ENCODE results near the gene RFX4. TPM values are rescaled to one million over a fixed set of nuclear protein-coding genes. Genes with fewer than 3 reads are reported as not detected.

Gene RFX4
- polyA plus RNA-seq, 6 donors from 2014 or later: not detected

GRCh38 chr12:106584104-106585064, 1.6 kb downstream of the RFX4 start:
- Mint-ChIP-seq H3K27me3 (peaks cover 56 to 91% (median 82%) of the 10 kb centered on the region in 3 donors), H3K36me3 (peaks cover 0 to 4% of the 10 kb centered on the region in 2 donors), H3K4me3 (peak overlapping the region in 4 of 8 donors; percentile 3 to 66 (median 58)), H3K9me3 (peaks cover 0 to 2% (median 0%) of the 10 kb centered on the region in 7 donors), H3K4me1 (peaks cover 12 to 23% (median 20%) of the 10 kb centered on the region in 3 donors), H3K27ac (no peak overlapping the region)
- DNase-seq (no peak), ATAC-seq (ENCODE audit: low read depth in 2 of 2) (no peak)

- ATAC-seq (ENCODE audit: low read depth in 2 of 2): no peak
These were observed 2.3 kb downstream of the RFX4 start for GRCh38 chr12:106585105-106585520.

GRCh38 chr12:106585521-106586277, 2.9 kb downstream of the RFX4 start:
- Mint-ChIP-seq H3K4me1 (peaks cover 12 to 20% (median 19%) of the 10 kb centered on the region in 3 donors), H3K36me3 (no peaks in the 10 kb centered on the region), H3K27me3 (peaks cover 57 to 90% (median 82%) of the 10 kb centered on the region in 3 donors), H3K9me3 (peaks cover 0 to 2% (median 0%) of the 10 kb centered on the region in 7 donors), H3K4me3 (peak overlapping the region in 2 of 8 donors; percentile 35 to 37), H3K27ac (no peak overlapping the region)
- DNase-seq (no peak), ATAC-seq (ENCODE audit: low read depth in 2 of 2) (no peak)

More at GRCh38 chr12:106585105-106585520, 2.3 kb downstream of the RFX4 start:
- H3K4me3 Mint-ChIP-seq: peak overlapping the region in 2 of 8 donors; percentile 47 to 66
- peaks cover 0 to 1% of the 10 kb centered on the region in 2 donors for H3K36me3 Mint-ChIP-seq
- H3K27ac Mint-ChIP-seq: peak overlapping the region in 1 of 6 donors; percentile 59
- peaks cover 12 to 20% (median 20%) of the 10 kb centered on the region in 3 donors for H3K4me1 Mint-ChIP-seq
- H3K27me3 Mint-ChIP-seq: peaks cover 55 to 91% (median 82%) of the 10 kb centered on the region in 3 donors
- H3K9me3 Mint-ChIP-seq: peaks cover 0 to 2% (median 0%) of the 10 kb centered on the region in 7 donors
- DNase-seq: no peak

- H3K4me1 Mint-ChIP-seq: peaks cover 12 to 20% (median 19%) of the 10 kb centered on the region in 3 donors
- no peaks in the 10 kb centered on the region for H3K36me3 Mint-ChIP-seq
- H3K27ac Mint-ChIP-seq: no peak overlapping the region
- H3K27me3 Mint-ChIP-seq: peaks cover 54 to 90% (median 78%) of the 10 kb centered on the region in 3 donors
- DNase-seq: no peak
- no peak overlapping the region for H3K4me3 Mint-ChIP-seq
- no peak for ATAC-seq (ENCODE audit: low read depth in 2 of 2)
- H3K9me3 Mint-ChIP-seq: peaks cover 0 to 2% (median 0%) of the 10 kb centered on the region in 7 donors
These were observed 3.5 kb downstream of the RFX4 start for GRCh38 chr12:106586278-106586802.

- H3K9me3 Mint-ChIP-seq: peaks cover 0 to 2% (median 0%) of the 10 kb centered on the region in 7 donors
- H3K27ac Mint-ChIP-seq: no peak overlapping the region
- peaks cover 9 to 17% (median 16%) of the 10 kb centered on the region in 3 donors for H3K4me1 Mint-ChIP-seq
- H3K27me3 Mint-ChIP-seq: peaks cover 56 to 89% (median 80%) of the 10 kb centered on the region in 3 donors
- no peaks in the 10 kb centered on the region for H3K36me3 Mint-ChIP-seq
- ATAC-seq (ENCODE audit: low read depth in 2 of 2): no peak
- DNase-seq: no peak
- no peak overlapping the region for H3K4me3 Mint-ChIP-seq
These were observed 4.2 kb downstream of the RFX4 start for GRCh38 chr12:106586803-106587684.

GRCh38 chr12:106588771-106589170, 6.0 kb downstream of the RFX4 start:
- DNase-seq: no peak
- peaks cover 0 to 8% (median 5%) of the 10 kb centered on the region in 3 donors for H3K4me1 Mint-ChIP-seq
- no peak overlapping the region for H3K27ac Mint-ChIP-seq
- H3K9me3 Mint-ChIP-seq: peaks cover 0 to 2% (median 0%) of the 10 kb centered on the region in 7 donors
- H3K27me3 Mint-ChIP-seq: peaks cover 55 to 92% (median 78%) of the 10 kb centered on the region in 3 donors
- H3K36me3 Mint-ChIP-seq: no peaks in the 10 kb centered on the region
- ATAC-seq (ENCODE audit: low read depth in 2 of 2): no peak
- no peak overlapping the region for H3K4me3 Mint-ChIP-seq

GRCh38 chr12:106590601-106591000, 7.8 kb downstream of the RFX4 start:
- ATAC-seq (ENCODE audit: low read depth in 2 of 2) (no peak), DNase-seq (no peak)
- Mint-ChIP-seq H3K27ac (no peak overlapping the region), H3K9me3 (peaks cover 0 to 2% (median 0%) of the 10 kb centered on the region in 7 donors), H3K4me3 (no peak overlapping the region), H3K4me1 (peaks cover 0 to under 1% (median 0%) of the 10 kb centered on the region in 3 donors), H3K36me3 (no peaks in the 10 kb centered on the region), H3K27me3 (peaks cover 54 to 91% (median 79%) of the 10 kb centered on the region in 3 donors)

GRCh38 chr12:106594447-106594846, 11.6 kb downstream of the RFX4 start:
- peaks cover 0 to 2% (median 0%) of the 10 kb centered on the region in 7 donors for H3K9me3 Mint-ChIP-seq
- H3K4me1 Mint-ChIP-seq: no peaks in the 10 kb centered on the region
- H3K4me3 Mint-ChIP-seq: no peak overlapping the region
- H3K27me3 Mint-ChIP-seq: peaks cover 52 to 81% (median 77%) of the 10 kb centered on the region in 3 donors
- no peak for DNase-seq
- no peak overlapping the region for H3K27ac Mint-ChIP-seq
- no peak for ATAC-seq (ENCODE audit: low read depth in 2 of 2)
- no peaks in the 10 kb centered on the region for H3K36me3 Mint-ChIP-seq

- Mint-ChIP-seq H3K27me3 (peaks cover 45 to 81% (median 77%) of the 10 kb centered on the region in 3 donors), H3K36me3 (no peaks in the 10 kb centered on the region), H3K4me3 (no peak overlapping the region)
These were observed 12.5 kb downstream of the RFX4 start for GRCh38 chr12:106595268-106595667.

GRCh38 chr12:106598003-106598402, 15.2 kb downstream of the RFX4 start:
- Mint-ChIP-seq H3K4me3 (no peak overlapping the region), H3K27me3 (peaks cover 31 to 81% (median 74%) of the 10 kb centered on the region in 3 donors)
- no peak for ATAC-seq (ENCODE audit: low read depth in 2 of 2)

More at GRCh38 chr12:106595268-106595667, 12.5 kb downstream of the RFX4 start:
- Mint-ChIP-seq H3K4me1 (no peaks in the 10 kb centered on the region), H3K9me3 (peaks cover 0 to 2% (median 0%) of the 10 kb centered on the region in 7 donors), H3K27ac (no peak overlapping the region)
- ATAC-seq (ENCODE audit: low read depth in 2 of 2) (no peak), DNase-seq (no peak)

GRCh38 chr12:106599302-106599701, 16.5 kb downstream of the RFX4 start:
- H3K27me3 Mint-ChIP-seq: peaks cover 29 to 70% (median 65%) of the 10 kb centered on the region in 3 donors
- no peaks in the 10 kb centered on the region for H3K4me1 Mint-ChIP-seq
- H3K36me3 Mint-ChIP-seq: no peaks in the 10 kb centered on the region
- H3K9me3 Mint-ChIP-seq: no peaks in the 10 kb centered on the region
- ATAC-seq (ENCODE audit: low read depth in 2 of 2): no peak
- H3K4me3 Mint-ChIP-seq: no peak overlapping the region
- H3K27ac Mint-ChIP-seq: no peak overlapping the region
- no peak for DNase-seq

More at GRCh38 chr12:106598003-106598402, 15.2 kb downstream of the RFX4 start:
- Mint-ChIP-seq H3K27ac (no peak overlapping the region), H3K9me3 (no peaks in the 10 kb centered on the region), H3K36me3 (no peaks in the 10 kb centered on the region), H3K4me1 (no peaks in the 10 kb centered on the region)
- DNase-seq: no peak

GRCh38 chr12:106600503-106600902, 17.7 kb downstream of the RFX4 start:
- Mint-ChIP-seq H3K4me3 (no peak overlapping the region), H3K9me3 (no peaks in the 10 kb centered on the region), H3K4me1 (no peaks in the 10 kb centered on the region), H3K27me3 (peaks cover 25 to 60% (median 53%) of the 10 kb centered on the region in 3 donors), H3K27ac (peak overlapping the region in 1 of 6 donors; percentile 55), H3K36me3 (no peaks in the 10 kb centered on the region)
- ATAC-seq (ENCODE audit: low read depth in 2 of 2): no peak
- DNase-seq: no peak
